ENCODE results near the gene PRKCB.

- TF ChIP-seq CTCF (IDR thresholded peaks at IDR 0.05) (no peak), POLR2A (IDR thresholded peaks at IDR 0.05) (no peak)
Observed at GRCh38 chr16:24140730-24141129, 304.9 kb downstream of the PRKCB start.
